B cell (primary cell): ENCODE results near the gene SLC13A1. TPM values are rescaled to one million over a fixed set of nuclear protein-coding genes. Genes with fewer than 3 reads are reported as not detected.
"Not testable (repeated sequence)": the region's sequence is repeated elsewhere in the genome, so short reads cannot be mapped to it uniquely, and the experiment has no call there.

ENCODE experiments used
- ATAC-seq: fragments of 200-7000 bp; cut with Tn5 transposase; one replicate; pipeline ENCODE4 v1.10.0; 2021; ENCODE audit warnings: low read depth, mild to moderate bottlenecking, moderate number of reproducible peaks, moderate library complexity
- CTCF ChIA-PET: fragments of 350-600 bp; sonication (Branson Sonifier 250); formaldehyde crosslinking; loops from one replicate; lab custom pipeline; 2021; ENCODE audit warnings: antibody characterized with exemption, inconsistent platforms; lab: Charles Lee
- POLR2A ChIA-PET: fragments of 350-600 bp; sonication (Branson Sonifier 250); formaldehyde crosslinking; loops from one replicate; lab custom pipeline; 2021; ENCODE audit warnings: antibody characterized with exemption; lab: Charles Lee
- DNase-seq: peaks from one replicate; pipeline ENCODE4 v3.0.0; 2013
- H2AFZ ChIP-seq: 2 replicates; pipeline ENCODE4 v1.6.1; 2012; ENCODE audit warnings: mild to moderate bottlenecking, low read depth, low read length; ENCODE audit not compliant: insufficient read depth, poor library complexity, severe bottlenecking
- H3K27ac ChIP-seq, 2 donors: 1 replicate in 1 of 2; 2 replicates in 1 of 2; pipeline ENCODE4 v1.5.1; 2012 to 2013; ENCODE audit warnings: low read length in 2 of 2, mild to moderate bottlenecking in 2 of 2, moderate library complexity in 1 of 2
- H3K27me3 ChIP-seq, 4 experiments: fragments of 200-600 bp in 1 of 4; sonication (generic) in 1 of 4; replicated peaks in 1 of 4; 1 replicate in 2 of 4; 2 replicates in 2 of 4; pipeline versions ENCODE4 v1.6.1 to v1.7.0; 2013 to 2016; ENCODE audit warnings: low read length in 3 of 4, mild to moderate bottlenecking in 2 of 4, mixed read lengths in 1 of 4, moderate library complexity in 1 of 4; ENCODE audit not compliant: insufficient read depth in 4 of 4, control insufficient read depth in 3 of 4; ENCODE audit errors: control extremely low read depth in 1 of 4
- H3K36me3 ChIP-seq, 2 experiments: replicated peaks in 1 of 2; 1 replicate in 1 of 2; 2 replicates in 1 of 2; pipeline versions ENCODE4 v1.6.1 to v1.7.1; 2013; ENCODE audit warnings: low read length in 1 of 2; ENCODE audit not compliant: insufficient read depth in 2 of 2, control insufficient read depth in 1 of 2; ENCODE audit errors: control extremely low read depth in 1 of 2, extremely low read depth in 1 of 2
- H3K4me1 ChIP-seq, 2 donors: fragments of 200-600 bp in 1 of 2; sonication (generic) in 1 of 2; 1 replicate in 1 of 2; 2 replicates in 1 of 2; pipeline versions ENCODE4 v1.5.1 to v1.6.1; 2013 to 2017; ENCODE audit warnings: low read length in 2 of 2; ENCODE audit not compliant: control insufficient read depth in 2 of 2, insufficient read depth in 2 of 2
- H3K4me2 ChIP-seq: replicated peaks from 2 replicates; pipeline ENCODE3; 2012; ENCODE audit warnings: mild to moderate bottlenecking, low read depth, low read length; ENCODE audit not compliant: poor library complexity, severe bottlenecking
- H3K4me3 ChIP-seq, 5 experiments: fragments of 200-600 bp in 1 of 5; sonication (generic) in 1 of 5; 1 replicate in 3 of 5; 2 replicates in 2 of 5; pipeline versions ENCODE4 v1.5.1 to v1.7.0; 2011 to 2016; ENCODE audit warnings: low read length in 4 of 5, mild to moderate bottlenecking in 4 of 5, low read depth in 2 of 5, control low read depth in 1 of 5, moderate library complexity in 1 of 5; ENCODE audit not compliant: insufficient read depth in 1 of 5; ENCODE audit errors: control extremely low read depth in 1 of 5, extremely low read depth in 1 of 5
- H3K79me2 ChIP-seq: fragments of 200-600 bp; sonication (generic); one replicate; pipeline ENCODE4 v1.6.0; 2016; ENCODE audit warnings: low read length; ENCODE audit not compliant: control insufficient read depth, insufficient read depth
- H3K9ac ChIP-seq: fragments of 200-600 bp; sonication (generic); 2 replicates; pipeline ENCODE4 v1.6.1; 2017; ENCODE audit warnings: mild to moderate bottlenecking, low read length, moderate library complexity
- H3K9me3 ChIP-seq, 3 donors: one replicate each; pipeline versions ENCODE4 v1.6.1 to v1.7.1; 2013; ENCODE audit warnings: low read length in 2 of 3; ENCODE audit not compliant: control insufficient read depth in 2 of 3, insufficient read depth in 1 of 3; ENCODE audit errors: control extremely low read depth in 1 of 3
- H4K20me1 ChIP-seq: 2 replicates; pipeline ENCODE4 v1.6.0; 2012; ENCODE audit warnings: mild to moderate bottlenecking, low read length; ENCODE audit not compliant: insufficient read depth, control insufficient read depth, poor library complexity, severe bottlenecking
- H3K27ac Mint-ChIP-seq: one replicate; pipeline ENCODE4 v1.8.0; 2021; ENCODE audit warnings: mixed read lengths
- H3K27me3 Mint-ChIP-seq: one replicate; pipeline ENCODE4 v1.8.0; 2021; ENCODE audit warnings: mixed read lengths
- H3K4me1 Mint-ChIP-seq: one replicate; pipeline ENCODE4 v1.8.0; 2021; ENCODE audit warnings: mixed read lengths
- H3K4me3 Mint-ChIP-seq: one replicate; pipeline ENCODE4 v1.8.0; 2021; ENCODE audit warnings: mixed read lengths
- H3K9me3 Mint-ChIP-seq: one replicate; pipeline ENCODE4 v1.8.0; 2022; ENCODE audit warnings: mixed read lengths; ENCODE audit not compliant: insufficient read depth
- EZH2 ChIP-seq: IDR thresholded peaks from 2 replicates; pipeline ENCODE4 v1.6.1; 2012; ENCODE audit warnings: borderline replicate concordance, low read depth, mild to moderate bottlenecking, moderate library complexity, low read length; ENCODE audit not compliant: insufficient read depth, poor library complexity, severe bottlenecking
- WGBS: methylation state at CpG from one replicate; pipeline ENCODE4 v1.1.5; 2013; ENCODE audit warnings: missing lambda C conversion rate; ENCODE audit not compliant: insufficient coverage; 5-methylcytosine and 5-hydroxymethylcytosine counted together
- intact Hi-C: fragments of 100-400 bp; cut with micrococcal nuclease; formaldehyde crosslinking; loops from one replicate; pipeline ENCODE4 v1.10.0; 2022
- polyA plus RNA-seq: library from polyadenylated mRNA; depleted of rRNA; stranded (reverse); fragments of >200 nt; gene quantifications from 2 replicates; pipeline ENCODE4 v1.2.3, GENCODE V29; 2012
- total RNA-seq, 2 donors: library from RNA; stranded (reverse); fragments of 120-200 nt in 1 of 2; gene quantifications; 1 replicate in 1 of 2; 2 replicates in 1 of 2; pipeline versions ENCODE4 v1.2.3 to v1.2.4, GENCODE V29; 2013 to 2022
- TF ChIP-seq, protein P1 (sequence below): fragments of 200-600 bp; IDR thresholded peaks from one replicate; pipeline ENCODE4 v1.8.0; 2022; ENCODE audit warnings: antibody characterized with exemption, mild to moderate bottlenecking

Gene SLC13A1
- total and polyA plus RNA-seq, 2 donors (not counting 1 experiment from before 2014, with no cell fraction given): not detected

DNA sequence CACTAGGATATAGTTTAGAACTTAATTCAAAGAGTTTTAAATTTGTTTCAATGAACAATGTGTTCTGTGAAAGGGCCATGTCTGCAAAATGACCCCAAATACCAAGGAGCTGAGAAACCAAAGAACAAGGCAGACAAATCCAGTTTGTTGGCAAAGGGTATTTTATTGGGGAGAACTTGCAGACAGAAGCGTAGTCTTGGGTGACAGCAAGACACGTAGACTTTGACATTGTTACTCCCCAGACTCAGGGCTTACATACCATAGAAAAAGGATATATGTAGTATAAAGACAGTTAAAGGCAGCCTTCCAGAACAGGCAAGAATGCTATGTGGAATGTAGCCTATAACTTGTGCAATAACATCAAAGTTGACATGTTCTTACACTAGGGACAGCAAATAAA is 109.3 kb downstream of the SLC13A1 start:
- no peaks in the 10 kb centered on the region for H3K79me2 ChIP-seq
- no peaks in the 10 kb centered on the region for H3K4me1 ChIP-seq
- H3K4me3 Mint-ChIP-seq: no peak overlapping the region
- CTCF ChIA-PET: no interaction called here
- no peaks in the 10 kb centered on the region for H3K9me3 ChIP-seq
- no peak overlapping the region for H3K27ac ChIP-seq
- H3K4me2 ChIP-seq: no peak overlapping the region
- ATAC-seq (no peak), DNase-seq (no peak)
- intact Hi-C loops: no loop called here
- no peaks in the 10 kb centered on the region for H3K4me1 Mint-ChIP-seq
- no peak overlapping the region for H2AFZ ChIP-seq
- no peaks in the 10 kb centered on the region for H3K27me3 Mint-ChIP-seq
- no peak overlapping the region for H3K9ac ChIP-seq
- peaks cover 2% of the 10 kb centered on the region for H3K9me3 Mint-ChIP-seq
- H4K20me1 ChIP-seq: no peaks in the 10 kb centered on the region
- no CpG with 5 or more reads among the region's 2 CpGs for WGBS
- no peaks in the 10 kb centered on the region for H3K36me3 ChIP-seq
- POLR2A ChIA-PET: no interaction called here
- TF ChIP-seq, protein P1, sequence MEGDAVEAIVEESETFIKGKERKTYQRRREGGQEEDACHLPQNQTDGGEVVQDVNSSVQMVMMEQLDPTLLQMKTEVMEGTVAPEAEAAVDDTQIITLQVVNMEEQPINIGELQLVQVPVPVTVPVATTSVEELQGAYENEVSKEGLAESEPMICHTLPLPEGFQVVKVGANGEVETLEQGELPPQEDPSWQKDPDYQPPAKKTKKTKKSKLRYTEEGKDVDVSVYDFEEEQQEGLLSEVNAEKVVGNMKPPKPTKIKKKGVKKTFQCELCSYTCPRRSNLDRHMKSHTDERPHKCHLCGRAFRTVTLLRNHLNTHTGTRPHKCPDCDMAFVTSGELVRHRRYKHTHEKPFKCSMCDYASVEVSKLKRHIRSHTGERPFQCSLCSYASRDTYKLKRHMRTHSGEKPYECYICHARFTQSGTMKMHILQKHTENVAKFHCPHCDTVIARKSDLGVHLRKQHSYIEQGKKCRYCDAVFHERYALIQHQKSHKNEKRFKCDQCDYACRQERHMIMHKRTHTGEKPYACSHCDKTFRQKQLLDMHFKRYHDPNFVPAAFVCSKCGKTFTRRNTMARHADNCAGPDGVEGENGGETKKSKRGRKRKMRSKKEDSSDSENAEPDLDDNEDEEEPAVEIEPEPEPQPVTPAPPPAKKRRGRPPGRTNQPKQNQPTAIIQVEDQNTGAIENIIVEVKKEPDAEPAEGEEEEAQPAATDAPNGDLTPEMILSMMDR: no peak
- no peak for TF ChIP-seq EZH2
- no peaks in the 10 kb centered on the region for H3K27me3 ChIP-seq
- no peak overlapping the region for H3K27ac Mint-ChIP-seq
- no peak overlapping the region for H3K4me3 ChIP-seq

DNA sequence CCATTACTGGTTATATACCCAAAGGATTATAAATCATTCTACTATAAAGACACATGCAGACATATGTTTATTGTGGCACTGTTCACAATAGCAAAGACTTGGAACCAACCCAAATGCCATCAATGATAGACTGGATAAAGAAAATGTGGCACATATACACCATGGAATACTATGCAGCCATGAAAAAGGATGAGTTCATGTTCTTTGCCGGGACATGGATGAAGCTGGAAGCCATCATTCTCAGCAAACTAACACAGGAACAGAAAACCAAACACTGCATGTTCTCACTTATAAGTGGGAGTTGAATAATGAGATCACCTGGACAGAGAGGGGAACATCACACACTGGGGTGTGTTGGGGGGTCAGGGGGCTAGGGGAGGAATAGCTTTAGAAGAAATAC is 112.9 kb downstream of the SLC13A1 start:
- H3K4me1 Mint-ChIP-seq, H3K27ac Mint-ChIP-seq, H2AFZ ChIP-seq, H3K27ac ChIP-seq, H3K79me2 ChIP-seq, H4K20me1 ChIP-seq, H3K4me3 Mint-ChIP-seq, H3K9ac ChIP-seq, H3K4me2 ChIP-seq, H3K27me3 Mint-ChIP-seq, H3K4me1 ChIP-seq, H3K9me3 ChIP-seq, H3K9me3 Mint-ChIP-seq, ATAC-seq, DNase-seq, intact Hi-C loops, POLR2A ChIA-PET, H3K4me3 ChIP-seq, CTCF ChIA-PET, H3K27me3 ChIP-seq, H3K36me3 ChIP-seq: not testable (repeated sequence)
- WGBS: no CpG with 5 or more reads among the region's 1 CpG

DNA sequence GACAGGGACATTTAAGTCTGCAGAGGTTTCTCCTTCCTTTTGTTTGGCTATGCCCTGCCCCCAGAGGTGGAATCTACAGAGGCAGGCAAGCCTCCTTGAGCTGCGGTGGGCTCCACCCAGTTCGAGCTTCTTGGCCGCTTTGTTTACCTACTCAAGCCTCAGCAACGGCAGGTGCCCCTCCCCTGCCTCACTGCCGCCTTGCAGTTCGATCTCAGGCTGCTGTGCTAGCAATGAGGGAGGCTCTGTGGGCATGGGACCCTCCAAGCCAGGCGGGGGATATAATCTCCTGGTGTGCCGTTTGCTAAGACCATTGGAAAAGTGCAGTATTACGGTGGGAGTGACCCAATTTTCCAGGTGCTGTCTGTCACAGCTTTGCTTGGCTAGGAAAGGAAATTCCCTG is 114.9 kb downstream of the SLC13A1 start:
- H3K27me3 Mint-ChIP-seq, H4K20me1 ChIP-seq, H3K9me3 Mint-ChIP-seq, ATAC-seq, H3K4me3 ChIP-seq, H3K36me3 ChIP-seq, H3K4me2 ChIP-seq, H3K27me3 ChIP-seq, H2AFZ ChIP-seq, H3K27ac ChIP-seq, H3K4me1 ChIP-seq, H3K79me2 ChIP-seq, DNase-seq, H3K4me3 Mint-ChIP-seq, CTCF ChIA-PET, H3K9ac ChIP-seq, intact Hi-C loops, H3K4me1 Mint-ChIP-seq, POLR2A ChIA-PET, H3K27ac Mint-ChIP-seq, H3K9me3 ChIP-seq: not testable (repeated sequence)
- 88% methylated on average over 9 of the region's 9 CpGs for WGBS
